HG02840 (cell line): ENCODE data around the gene FBLN2.

Experiments
- ATAC-seq: cut with Tn5 transposase; IDR thresholded peaks from one replicate; pipeline ENCODE4 v1.9.1; 2021; ENCODE audit warnings: mild to moderate bottlenecking, moderate library complexity, moderate number of reproducible peaks; ENCODE audit not compliant: unreplicated experiment, low FRiP score

Gene FBLN2

DNA sequence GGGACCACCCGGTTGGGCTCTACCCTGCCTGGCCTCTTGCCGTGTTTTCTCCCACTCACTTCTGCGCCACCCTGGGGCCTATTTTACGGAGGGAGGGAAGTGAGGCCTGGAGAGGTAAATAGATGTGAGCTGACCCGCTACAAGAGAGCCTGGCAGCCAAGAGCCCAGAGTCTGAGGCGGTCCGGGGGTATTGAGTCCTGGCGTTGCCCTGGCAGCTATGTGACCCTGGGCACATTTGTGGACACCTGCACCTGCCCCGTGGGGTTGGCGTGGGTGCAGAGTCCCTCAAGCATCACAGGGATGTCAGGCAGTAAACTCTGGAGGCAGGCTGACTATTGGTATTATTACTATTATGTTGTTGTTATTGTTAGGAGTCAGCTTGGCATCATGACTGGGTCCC lies 85.7 kb downstream of the FBLN2 start:
- no peak for ATAC-seq

GRCh38 chr3:13636186-13636585 lies 87.3 kb downstream of the FBLN2 start:
- no peak for ATAC-seq

- ATAC-seq = no peak
These were observed 87.9 kb downstream of the FBLN2 start for GRCh38 chr3:13636874-13637273.

DNA sequence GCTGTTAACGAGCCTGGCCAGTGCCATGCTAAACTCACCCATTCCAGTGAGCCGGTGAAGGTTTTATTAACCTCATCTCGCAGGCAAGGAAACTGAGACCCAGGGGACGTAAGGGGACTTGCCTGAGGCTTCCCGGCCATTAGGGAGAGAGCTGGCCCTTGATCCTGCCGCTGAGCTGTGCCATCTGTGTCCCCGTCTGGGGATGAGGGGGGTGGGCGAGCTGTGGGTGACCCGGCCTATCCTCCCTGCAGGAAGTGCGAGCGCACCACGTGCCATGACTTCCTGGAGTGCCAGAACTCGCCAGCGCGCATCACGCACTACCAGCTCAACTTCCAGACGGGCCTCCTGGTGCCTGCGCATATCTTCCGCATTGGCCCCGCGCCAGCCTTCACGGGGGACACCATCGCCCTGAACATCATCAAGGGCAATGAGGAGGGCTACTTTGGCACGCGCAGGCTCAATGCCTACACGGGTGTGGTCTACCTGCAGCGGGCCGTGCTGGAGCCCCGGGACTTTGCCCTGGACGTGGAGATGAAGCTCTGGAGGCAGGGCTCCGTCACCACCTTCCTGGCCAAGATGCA lies 88.5 kb downstream of the FBLN2 start:
- ATAC-seq = no peak

DNA sequence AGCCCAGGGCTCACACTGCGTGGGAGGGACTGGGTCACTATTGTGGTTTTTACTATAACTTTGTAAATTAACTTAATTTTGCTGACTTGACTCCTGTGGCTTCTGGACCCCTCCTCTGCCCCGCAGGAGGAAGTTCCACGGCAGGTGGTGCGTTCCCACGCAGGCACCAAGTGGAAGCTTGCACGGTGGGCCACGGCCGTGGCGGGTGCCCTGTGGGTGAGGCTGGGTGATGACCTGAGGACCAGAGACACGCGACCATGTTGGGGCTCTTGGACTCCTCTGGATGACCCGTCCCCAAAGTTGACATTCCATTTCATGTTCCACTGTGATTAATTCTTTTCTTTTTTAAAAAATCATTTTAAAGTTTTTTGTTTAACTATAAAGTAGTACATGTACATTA lies 89.0 kb downstream of the FBLN2 start:
- no peak for ATAC-seq

GRCh38 chr3:13638927-13639326 lies 90.0 kb downstream of the FBLN2 start:
- ATAC-seq = no peak

DNA sequence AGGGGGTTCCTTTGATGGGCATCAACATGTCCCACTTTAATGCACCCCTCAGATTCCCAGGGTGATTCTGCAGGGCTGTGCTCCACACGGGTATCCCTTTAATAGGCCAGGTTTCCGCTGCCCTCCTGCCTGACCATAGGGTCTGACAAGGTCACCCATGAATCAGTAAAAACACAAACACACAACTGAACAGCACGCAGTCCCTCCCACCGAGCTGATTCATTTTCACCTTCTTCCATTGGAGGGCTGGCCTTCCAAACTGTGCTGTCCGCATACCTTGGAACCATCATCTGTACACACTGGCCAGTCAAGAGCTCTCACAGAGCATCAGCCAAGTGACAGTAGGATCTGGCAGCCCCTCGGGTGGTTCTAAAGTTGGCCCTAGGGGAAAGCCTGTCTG lies 93.7 kb downstream of the FBLN2 start:
- no peak for ATAC-seq

DNA sequence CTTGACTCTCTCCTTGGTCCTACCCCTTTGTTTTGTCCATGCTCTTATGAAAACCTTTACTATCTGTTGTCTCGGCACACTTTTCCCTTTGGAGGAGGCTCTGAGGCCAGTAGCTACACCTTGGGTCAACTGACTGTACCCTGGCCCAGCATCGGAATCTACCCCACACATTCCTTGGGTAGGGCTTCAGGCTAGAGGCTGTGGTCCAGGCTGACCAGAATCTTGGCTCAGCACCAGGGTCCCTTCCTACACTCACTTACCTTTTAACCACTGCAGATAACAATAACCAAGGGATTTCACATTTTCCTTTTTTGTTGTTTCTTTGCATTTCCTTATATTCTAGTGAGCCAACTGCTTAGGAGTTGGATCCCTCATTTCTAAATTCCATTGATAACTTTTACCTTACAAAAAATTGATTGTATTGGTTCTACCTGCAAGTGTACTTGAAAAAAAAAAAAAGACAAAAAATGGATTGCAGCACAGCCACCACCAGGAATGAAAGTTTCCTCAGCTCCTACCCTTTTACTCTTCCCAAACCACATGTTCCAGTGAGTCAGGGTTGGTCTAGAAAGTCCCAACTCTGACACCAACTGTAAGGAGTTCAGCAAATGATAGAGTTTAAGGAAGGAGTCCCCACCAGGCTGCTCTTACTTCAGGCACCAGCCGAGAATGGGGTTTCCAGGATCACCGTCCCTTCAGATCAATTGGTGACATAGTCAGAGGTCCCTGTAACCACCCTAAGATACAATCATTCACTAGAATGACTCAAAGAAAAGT lies 95.6 kb downstream of the FBLN2 start:
- ATAC-seq = no peak

- no peak for ATAC-seq
These were observed 97.1 kb downstream of the FBLN2 start for GRCh38 chr3:13645801-13646637.

DNA sequence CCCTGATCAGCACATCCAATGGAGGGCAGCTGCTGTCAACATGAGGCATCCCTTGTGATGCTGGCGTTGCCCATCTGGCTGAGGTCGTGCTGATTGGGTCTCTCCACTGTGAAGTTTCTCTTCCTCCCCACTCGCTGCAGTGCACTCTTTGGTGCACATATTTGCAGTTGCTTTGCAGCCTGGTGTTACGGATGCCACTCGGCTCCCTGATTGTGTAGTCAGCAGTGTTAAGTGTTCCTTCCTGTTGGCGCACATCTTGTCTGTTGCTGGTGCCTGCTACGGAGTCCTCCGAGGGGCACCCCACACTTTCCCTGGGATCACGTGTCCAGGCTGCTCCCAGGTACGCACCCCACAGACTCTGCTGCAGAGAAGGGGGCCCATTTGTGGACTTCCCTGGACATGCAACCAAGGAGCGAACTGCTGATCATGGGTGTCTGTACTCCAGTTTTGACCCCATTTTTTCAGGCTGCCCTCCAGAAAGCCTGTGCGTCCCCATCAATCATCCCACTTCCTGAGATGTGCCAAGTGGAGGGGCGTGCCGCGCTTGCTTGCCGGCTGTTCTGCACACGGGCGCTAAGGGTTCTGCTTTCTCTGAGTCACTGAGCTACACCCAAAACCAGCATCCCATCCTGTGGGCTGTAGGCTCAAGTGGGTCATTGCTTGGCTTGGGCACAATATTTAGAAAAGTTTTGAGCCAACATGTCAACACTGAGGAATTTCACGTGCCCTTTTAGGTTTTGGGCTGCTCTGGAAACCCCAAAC lies 98.6 kb downstream of the FBLN2 start:
- no peak for ATAC-seq

- no peak for ATAC-seq
These were observed 99.4 kb downstream of the FBLN2 start for GRCh38 chr3:13648060-13649001.

DNA sequence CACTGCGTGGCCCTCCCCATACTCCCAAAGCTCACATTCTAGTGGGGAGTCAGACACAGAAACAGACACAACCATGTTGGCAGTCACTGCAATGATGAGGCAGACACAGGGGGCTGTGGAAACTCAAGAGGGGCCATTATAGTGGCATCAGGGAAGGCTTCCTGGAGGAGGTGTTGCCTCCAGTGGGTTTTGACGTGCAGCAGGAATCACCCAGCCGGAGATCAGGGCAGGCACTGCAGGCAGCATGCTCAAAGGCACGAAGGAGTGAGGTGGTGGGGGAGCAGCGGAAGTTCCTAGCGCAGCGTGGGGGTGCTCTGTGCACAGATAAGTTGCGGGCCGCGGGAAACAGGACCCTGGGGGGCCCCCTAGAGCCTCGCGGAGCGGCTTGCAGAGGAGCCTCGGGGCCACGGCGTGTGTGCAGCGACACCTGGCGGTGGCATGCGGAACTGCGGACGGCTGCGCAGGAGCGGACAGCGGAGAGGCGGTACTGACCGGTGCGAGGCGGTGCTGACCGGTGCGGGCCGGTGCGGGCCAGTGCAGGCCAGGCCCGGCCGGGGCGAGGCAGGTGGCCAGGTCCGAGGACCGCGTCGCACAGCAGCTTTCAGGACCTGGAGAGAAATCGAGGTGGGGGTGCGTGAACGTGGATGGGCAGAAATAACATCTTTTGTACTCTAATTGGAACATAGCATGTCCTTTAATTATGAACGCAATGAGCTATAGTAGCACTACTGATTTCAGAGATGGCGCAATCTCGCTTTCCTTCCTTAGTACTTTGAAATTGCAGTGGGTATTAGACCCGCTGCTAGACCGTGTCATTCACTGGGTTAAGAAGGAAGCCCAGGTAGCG lies 101.5 kb downstream of the FBLN2 start:
- no peak for ATAC-seq

DNA sequence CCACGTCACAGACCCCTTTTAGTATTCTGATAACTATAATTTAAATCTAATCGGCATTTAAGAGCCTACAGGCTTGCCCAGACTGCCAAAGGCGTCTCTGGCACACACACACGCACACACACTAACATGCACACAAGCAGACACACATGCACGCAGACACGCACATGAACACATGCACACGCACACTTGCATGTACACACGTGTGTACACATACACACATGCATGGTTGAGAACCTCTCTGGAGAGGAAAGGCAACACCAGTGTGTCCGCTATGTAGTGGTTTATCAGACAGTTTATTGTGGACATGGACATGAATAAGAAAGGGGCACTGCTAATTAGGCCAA lies 102.1 kb downstream of the FBLN2 start:
- no peak for ATAC-seq

- no peak for ATAC-seq
These were observed 103.0 kb downstream of the FBLN2 start for GRCh38 chr3:13651775-13652428.

DNA sequence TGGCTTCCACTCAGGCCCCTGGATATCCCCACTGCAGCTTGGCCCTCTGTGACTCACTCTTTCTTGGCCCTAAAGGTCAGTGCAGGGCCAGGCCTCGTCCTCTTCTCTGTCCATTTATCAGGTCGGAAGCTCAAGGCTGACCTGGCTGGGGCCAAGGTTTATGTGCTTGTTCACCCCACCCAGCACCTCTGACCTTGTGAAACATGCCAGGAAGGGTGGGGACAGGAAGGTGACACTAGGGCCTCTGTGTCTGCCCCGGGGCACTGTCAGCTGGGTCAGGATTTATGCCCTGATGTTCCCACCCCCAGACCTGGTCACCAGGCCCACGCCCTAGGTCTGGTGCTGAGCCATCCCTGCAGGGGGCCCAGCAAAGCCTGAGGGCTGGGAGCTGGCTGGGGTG lies 103.8 kb downstream of the FBLN2 start:
- no peak for ATAC-seq

GRCh38 chr3:13653631-13654279 lies 104.8 kb downstream of the FBLN2 start:
- ATAC-seq = no peak

GRCh38 chr3:13654330-13655060 lies 105.6 kb downstream of the FBLN2 start:
- no peak for ATAC-seq
